HG02588 (cell line): ENCODE data around the gene LIMK1.
"Not testable (repeated sequence)": the region's sequence is repeated elsewhere in the genome, so short reads cannot be mapped to it uniquely, and the experiment has no call there.

ENCODE experiments used
- ATAC-seq: cut with Tn5 transposase; IDR thresholded peaks from one replicate; pipeline ENCODE4 v1.9.1; 2021; ENCODE audit warnings: mild to moderate bottlenecking, moderate library complexity; ENCODE audit not compliant: unreplicated experiment

The LIMK1 gene

DNA sequence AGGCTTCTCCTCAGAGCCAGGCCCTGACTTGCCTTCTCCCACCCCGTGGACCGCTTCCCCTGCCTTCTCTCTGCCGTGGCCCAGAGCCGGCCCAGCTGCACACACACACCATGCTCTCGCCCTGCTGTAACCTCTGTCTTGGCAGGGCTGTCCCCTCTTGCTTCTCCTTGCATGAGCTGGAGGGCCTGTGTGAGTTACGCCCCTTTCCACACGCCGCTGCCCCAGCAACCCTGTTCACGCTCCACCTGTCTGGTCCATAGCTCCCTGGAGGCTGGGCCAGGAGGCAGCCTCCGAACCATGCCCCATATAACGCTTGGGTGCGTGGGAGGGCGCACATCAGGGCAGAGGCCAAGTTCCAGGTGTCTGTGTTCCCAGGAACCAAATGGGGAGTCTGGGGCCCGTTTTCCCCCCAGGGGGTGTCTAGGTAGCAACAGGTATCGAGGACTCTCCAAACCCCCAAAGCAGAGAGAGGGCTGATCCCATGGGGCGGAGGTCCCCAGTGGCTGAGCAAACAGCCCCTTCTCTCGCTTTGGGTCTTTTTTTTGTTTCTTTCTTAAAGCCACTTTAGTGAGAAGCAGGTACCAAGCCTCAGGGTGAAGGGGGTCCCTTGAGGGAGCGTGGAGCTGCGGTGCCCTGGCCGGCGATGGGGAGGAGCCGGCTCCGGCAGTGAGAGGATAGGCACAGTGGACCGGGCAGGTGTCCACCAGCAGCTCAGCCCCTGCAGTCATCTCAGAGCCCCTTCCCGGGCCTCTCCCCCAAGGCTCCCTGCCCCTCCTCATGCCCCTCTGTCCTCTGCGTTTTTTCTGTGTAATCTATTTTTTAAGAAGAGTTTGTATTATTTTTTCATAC, 38.0 kb downstream of the LIMK1 start:
- no peak for ATAC-seq

DNA sequence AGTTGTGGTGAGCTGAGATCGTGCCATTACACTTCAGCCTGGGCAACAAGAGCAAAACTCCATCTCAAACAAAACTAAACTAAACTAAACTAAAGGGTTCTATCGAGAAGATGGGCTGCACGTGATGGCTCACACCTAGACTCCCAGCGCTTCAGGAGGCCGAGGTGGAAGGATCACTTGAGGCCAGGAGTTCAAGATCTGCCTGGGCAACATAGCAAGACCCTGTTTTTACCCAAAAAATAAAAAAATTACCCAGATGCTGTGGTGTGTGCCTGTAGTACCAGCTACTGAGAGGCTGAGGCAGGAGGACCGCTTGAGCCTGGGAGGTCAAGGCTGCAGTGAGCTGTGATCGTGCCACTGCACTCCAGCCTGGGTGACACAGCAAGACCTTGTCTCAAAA, 40.3 kb downstream of the LIMK1 start:
- ATAC-seq, result not testable (repeated sequence)

DNA sequence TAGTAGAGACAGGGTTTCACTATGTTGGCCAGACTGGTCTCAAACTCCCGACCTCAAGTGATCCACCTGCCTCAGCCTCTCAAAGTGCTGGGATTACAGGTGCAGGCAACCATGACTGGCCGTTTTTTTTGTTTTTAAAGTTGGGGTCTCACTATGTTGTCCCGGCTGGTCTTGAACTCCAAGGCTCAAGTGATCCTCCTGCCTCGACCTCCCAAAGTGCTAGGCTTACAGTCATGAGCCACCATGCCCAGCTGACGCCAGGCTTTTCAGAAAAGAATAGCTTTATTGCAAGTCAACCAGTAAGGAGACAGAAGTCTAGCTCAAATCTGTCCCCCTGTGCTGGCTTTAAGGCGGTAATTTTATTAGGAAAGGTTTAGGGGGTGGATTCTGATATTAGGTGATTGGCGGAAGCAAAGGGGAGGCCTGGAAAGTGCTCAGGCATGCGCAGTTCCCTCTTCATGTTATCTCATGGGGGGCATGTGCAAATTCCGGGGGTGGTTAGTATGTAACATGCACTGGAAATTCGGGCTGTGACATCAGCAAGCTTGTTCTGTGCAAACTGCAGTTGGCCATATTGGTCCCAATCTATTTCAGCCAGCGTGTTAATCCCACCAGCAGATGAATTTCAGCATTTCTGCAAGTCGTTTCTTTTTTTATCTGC, 42.7 kb downstream of the LIMK1 start:
- ATAC-seq, result no peak

DNA sequence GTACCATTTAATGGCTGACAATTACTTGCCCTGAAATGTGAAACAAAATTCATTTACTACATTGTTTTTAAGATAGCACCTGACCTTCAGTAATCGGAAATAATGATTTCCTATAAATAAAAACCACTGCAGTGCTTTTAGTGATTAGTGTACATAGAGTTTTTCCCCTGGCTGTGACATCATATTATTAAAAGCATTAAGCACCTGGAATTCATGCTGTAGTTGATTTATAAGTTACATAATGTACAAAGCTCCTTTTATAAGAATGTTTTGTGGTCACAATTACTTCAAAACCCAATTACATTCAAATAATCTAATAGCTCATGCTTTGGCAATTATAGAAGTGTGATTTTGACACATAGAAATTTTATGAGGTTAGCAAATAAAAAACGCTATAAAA, 46.3 kb downstream of the LIMK1 start:
- ATAC-seq, result no peak

DNA sequence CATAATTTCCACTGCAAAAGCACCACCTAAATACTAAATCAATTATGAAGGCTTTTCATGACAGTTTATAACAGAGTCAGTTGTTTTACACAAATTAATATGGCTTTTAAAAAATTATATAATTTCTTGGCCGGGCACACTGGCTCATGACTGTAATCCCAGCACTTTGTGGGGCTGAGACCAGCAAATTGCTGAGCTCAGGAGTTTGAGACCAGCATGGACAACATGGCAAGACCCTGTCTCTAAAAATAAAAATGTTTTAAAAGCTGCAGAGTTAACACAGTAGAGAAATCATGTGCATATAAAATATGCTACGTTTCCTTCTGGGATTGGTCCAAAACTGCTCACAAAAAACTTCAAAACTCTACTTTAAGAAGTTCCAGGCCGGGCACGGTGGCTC, 46.9 kb downstream of the LIMK1 start:
- no peak for ATAC-seq

DNA sequence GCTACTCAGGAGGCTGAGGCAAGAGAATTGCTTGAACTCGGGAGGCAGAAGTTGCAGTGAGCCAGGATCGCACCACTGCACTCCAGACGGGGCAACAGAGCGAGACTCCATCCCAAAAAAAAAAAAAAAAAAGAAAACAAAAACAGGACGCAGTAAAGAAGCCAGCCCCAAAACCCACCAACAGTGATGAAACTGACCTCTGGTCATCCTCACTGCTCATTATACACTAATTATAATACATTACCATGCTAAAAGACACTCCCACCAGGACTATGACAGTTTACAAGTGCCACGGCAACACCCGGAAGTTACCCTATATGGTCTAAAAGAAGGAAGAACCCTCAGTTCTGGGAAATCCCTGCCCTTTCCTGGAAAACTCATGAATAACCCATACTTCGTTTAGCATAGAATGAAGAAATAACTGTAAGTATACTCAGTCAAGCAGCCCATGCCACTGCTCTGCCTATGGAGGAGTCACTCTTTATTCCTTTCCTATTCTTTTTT, 50.6 kb downstream of the LIMK1 start:
- ATAC-seq, result no peak

DNA sequence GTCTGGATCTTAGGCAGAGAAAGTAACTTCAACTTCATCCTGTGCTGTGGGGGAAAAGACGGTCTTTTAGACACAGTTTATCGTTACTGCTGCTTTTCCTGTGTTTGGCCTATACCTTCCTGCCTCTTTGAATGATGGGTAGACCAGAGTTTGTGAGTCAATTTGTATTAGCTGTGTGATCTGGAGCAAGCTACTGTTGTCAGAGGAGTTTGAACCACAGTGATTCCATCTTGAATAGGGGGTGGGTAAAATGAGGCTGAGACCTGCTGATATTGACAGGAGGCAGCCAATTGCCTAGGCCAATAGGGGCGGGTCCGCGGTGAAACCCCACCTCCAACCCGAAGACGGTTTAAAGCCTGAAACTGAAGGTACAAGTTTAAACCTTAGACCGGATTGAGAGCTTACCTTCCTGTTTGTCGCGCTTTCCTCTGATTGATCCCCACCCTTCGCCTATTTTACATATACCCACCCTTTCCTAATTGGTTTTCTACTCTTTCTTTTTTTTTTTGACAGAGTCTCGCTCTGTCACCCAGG, 54.8 kb downstream of the LIMK1 start:
- no peak for ATAC-seq

DNA sequence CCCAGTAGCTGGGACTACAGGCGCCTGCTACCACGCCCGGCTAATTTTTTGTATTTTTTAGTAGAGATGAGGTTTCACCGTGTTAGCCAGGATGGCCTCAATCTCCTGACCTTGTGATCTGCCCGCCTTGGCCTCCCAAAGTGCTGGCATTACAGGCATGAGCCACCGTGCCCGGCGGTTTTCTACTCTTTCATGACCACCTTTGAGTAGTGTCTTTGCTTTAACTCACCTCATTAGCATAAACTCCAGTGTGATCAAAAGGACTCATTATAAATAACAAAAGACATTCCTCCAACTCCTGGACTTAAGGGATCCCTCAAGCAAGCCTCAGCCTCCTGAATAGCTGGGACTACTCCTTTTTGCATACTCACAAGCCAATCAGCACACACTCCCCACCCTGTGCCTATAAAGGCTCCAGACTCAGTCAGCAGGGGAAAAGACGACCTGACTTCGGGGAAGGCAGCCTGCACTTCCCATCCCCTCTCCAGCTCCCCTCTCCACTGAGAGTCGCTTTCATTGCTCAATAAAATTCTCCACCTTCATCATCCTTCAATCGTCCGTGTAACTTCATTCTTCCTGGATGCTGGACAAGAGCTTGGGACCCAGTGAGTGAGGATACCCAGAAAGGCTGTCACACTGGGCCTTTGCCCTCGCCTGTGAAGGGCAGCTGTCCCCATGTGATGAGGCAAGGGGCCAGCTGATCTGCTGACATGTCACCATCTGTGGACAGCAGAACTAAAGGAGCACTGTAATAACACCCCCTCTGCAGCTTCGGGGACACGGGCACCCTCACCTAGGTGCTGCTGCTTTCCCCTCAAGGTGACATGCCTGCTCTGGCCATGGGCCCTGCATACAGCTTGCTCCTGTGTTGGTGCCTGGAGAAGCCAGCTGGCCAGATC, 55.6 kb downstream of the LIMK1 start:
- no peak for ATAC-seq

DNA sequence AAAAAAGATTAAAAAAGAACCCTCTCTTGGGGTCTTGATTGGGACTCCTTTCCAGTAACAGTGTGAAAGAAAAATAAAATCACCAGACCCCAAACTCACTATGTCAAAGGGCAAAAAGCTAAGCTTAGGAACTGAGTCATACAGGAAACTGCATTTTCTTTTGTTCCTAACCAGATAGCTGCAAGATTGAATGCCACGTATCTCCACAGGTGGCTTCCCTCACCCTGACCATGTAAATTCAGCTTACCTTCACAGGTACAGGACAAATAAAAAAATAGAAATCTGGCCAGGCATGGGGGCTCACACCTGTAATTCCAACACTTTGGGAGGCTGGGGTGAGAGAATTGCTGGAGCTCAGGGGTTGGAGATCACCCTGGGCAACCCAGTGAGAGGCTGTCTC, 58.1 kb downstream of the LIMK1 start:
- no peak for ATAC-seq

DNA sequence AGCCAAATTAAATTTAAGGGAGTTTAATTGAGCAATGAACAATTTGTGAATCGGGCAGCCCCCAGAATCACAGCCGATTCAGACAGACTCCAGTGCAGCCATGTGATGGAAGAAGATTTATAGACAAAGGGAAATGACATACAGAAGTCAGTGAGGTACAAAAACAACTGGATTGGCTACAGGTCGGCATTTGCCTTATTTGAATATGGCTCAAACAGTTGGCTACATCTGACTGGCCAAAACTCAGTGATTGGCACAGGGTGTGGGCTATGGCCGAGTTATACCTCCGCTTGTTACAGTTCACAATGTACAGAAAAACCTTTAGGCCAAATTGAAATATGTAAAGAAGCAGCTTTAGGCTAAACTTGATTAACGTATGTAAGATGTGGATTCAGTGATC, 59.8 kb downstream of the LIMK1 start:
- no peak for ATAC-seq

DNA sequence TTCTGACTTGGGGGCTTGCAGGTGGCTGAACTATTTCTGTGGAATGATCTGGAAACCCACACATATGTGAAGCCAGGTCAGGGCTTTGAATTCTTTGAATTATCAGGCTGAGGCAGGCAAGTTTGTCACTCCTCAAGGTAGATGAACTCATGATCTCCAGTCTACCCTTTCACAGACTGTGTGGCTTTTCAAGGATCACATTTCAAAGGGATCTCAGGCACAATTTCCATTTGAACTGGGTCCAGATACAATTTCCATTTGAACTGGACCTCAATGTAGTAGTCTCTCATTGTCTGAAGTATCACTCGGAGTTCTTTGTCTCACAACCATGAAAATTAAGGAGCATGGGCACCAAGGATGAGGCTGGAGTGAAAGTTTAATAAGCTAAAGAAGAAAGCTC, 64.9 kb downstream of the LIMK1 start:
- ATAC-seq, result no peak

DNA sequence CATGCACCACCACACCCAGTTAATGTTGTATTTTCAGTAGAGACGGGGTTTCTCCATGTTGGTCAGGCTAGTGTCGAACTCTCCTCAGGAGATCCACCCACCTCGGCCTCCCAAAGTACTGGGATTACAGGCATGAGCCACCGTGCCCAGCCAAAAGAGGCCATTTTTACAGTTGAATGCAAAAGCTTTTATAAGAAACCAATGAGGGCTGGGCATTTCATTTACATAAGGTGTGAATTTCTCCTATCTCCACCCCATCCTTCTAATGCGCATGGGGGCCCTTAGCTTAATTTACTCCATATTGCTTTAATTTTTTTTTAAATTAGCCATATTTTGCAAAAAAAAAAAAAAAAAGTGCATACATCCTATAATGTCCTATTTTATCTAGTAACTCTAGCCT, 65.5 kb downstream of the LIMK1 start:
- no peak for ATAC-seq

DNA sequence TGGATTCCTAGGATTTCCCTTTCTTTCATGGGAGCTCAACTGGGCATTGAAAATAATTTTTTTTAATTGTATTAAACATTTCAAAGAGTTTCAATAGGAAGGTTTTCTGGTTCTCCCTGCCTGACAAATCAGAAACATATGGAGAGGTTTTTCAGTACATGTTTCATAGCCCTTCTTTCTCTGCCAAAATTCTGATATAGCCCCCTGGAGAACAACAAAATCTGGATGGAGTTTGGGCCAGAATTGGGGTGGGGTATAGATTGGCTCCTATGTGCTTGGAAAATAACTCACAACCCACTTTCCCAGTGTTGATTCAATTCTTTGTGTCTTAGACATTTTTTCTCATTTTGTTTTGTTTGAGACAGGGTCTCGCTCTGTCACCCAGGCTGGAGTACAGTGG, 66.0 kb downstream of the LIMK1 start:
- no peak for ATAC-seq

DNA sequence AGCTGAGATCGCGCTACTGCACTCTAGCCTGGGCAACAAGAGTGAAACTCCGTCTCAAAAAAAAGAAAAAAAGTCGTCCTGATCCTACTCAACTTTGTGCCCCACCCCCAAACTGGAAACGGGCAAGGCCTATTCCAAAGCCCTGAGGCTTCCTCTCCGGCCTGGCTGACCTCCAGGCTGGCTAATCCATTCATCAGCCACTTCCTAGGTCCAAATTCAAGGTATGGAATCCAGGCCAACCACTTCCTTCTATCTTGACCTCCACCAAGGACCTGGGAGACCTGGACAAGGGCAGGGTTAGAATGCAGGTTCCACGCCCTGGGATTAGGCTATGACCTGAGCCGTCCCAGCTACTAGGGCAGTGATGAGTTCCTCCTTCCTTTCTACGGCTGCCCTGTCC, 70.1 kb downstream of the LIMK1 start:
- ATAC-seq, result no peak

DNA sequence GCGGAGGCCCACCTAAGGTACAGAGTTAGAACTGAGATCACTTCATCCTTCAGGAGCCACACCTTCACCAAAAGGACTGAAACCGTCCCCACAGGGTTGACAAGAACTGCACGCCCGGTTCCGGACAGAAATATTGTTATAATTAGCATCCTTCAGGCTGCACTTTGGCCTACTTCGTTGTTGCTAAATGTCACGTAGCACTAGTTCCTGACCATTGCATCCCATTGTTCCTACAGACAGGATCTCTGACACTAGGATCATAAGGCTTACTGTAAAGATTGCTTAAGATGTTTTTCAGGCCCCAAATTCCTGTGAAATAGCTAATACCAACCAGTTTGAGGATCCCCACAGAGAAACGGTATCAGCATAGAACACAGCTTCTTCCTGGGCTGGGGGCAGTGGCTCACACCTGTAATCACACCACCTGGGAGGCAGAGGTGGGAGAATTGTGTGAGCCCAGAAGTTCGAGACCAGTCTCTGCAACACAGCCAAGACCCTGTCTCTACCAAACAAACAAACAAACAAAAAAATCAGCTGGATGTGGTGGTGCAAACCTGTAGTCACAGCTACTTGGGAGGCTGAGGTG, 72.3 kb downstream of the LIMK1 start:
- ATAC-seq, result no peak

DNA sequence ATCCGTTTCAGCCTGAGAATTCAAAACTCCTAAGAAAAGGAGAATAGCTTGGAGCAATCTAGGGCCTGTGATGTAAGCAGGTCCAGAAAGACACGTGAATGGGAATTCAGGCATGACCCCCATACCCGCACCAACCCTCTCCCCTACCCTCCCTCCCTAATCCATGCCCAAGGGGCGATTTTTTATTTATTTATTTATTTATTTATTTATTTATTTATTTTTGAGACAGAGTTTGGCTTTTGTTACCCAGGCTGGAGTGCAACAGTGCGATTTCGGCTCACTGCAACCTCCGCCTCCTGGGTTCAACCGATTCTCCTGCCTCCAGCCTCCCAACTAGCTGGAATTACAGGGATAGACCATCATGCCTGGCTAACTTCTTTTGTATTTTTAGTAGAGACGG, 74.0 kb downstream of the LIMK1 start:
- no peak for ATAC-seq

DNA sequence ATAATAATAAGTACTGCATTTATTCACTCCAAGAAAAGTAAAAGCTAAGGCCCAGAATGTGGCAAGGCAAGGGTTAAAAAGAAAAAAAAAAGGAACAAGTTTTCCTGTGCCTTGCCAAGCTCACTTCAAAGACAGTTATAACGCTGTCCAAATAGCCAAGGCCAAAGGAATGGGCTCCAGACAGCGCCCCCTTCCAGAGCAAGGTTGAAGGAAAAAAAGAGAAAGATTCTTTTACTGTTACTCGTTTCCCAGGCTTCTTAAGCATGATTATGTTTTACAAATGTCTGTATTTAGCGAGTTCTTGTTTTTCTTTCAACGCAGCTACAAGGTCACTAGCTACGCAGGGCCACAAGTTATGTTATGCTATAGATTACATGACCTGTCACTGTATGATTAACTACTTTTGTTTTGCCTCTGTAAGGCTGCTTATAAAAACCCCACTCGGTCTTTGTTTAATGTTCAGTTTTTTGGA, 81.4 kb downstream of the LIMK1 start:
- ATAC-seq, result no peak

DNA sequence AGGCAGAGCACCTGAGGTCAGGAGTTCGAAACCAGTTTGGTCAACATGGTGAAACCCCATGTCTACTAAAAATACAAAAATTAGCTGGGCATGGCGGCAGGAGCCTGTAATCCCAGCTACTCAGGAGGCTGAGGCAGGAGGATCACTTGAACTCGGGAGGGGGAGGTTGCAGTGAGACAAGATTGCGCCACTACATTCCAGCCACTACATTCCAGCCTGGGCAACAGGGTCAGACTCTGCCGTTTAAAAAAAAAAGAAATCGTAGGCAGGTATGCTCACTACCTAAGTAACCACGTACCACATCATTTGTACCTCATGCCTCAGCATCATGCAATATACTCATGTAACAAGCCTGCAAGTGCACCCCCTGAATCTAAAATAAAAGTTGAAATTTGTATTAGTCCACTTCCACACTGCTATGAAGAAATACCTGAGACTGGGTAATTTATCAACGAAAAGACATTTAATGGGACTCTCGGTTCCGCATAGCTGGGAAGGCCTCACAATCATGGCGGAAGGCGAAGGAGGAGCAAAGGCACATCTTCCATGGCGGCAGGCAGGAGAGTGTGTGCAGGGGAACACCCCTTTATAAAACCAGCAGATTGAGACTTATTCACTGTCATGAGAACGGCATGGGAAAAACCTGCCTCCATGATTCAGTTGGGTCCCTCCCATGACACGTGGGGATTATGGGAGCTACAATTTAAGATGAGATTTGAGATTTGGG, 82.4 kb downstream of the LIMK1 start:
- no peak for ATAC-seq

DNA sequence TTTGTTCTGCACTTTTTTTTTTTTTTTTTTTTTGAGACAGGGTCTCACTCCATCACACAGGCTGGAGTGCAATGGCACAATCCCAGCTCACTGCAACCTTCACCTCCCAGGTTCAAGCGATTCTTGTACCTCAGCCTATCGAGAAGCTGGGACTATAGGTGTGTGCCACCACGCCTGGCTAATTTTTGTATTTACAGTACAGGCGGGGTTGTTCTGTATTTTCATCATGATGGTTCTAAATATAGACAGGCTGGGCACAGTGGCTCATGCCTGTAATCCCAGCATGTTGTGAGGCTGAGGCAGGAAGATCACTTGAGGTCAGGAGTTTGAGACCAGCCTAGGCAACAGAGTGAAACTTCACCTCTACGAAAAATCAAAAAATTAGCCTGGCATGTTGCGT, 83.7 kb downstream of the LIMK1 start:
- ATAC-seq, result not testable (repeated sequence)
